GM19463 (cell line): ENCODE measurements around the gene CHSY3.

Source experiments
- ATAC-seq: cut with Tn5 transposase; IDR thresholded peaks from one replicate; pipeline ENCODE4 v1.9.1; 2021; ENCODE audit warnings: mild to moderate bottlenecking, moderate library complexity; ENCODE audit not compliant: unreplicated experiment

Gene CHSY3

GRCh38 chr5:129904102-129904666 lies at the start of gene CHSY3:
Gene CHSY3, plus strand, starts transcription at chr5:129904465.
- peak; percentile 77 for ATAC-seq

- ATAC-seq, result no peak
These were observed 47.9 kb upstream of the CHSY3 start for GRCh38 chr5:129856325-129856724.

- no peak for ATAC-seq
These were observed 47.1 kb upstream of the CHSY3 start for GRCh38 chr5:129857116-129857515.

GRCh38 chr5:129858131-129858675 lies 46.1 kb upstream of the CHSY3 start:
- ATAC-seq, result peak; percentile 40

- ATAC-seq, result no peak
These were observed 19.9 kb upstream of the CHSY3 start for GRCh38 chr5:129884322-129884721.

- no peak for ATAC-seq
These were observed 4.8 kb upstream of the CHSY3 start for GRCh38 chr5:129899454-129899853.

GRCh38 chr5:129902816-129903215 lies 1.4 kb upstream of the CHSY3 start:
- no peak for ATAC-seq

- no peak for ATAC-seq
These were observed 681 bp upstream of the CHSY3 start for GRCh38 chr5:129903466-129904101.

- peak; percentile 36 for ATAC-seq
These were observed 605 bp downstream of the CHSY3 start for GRCh38 chr5:129904667-129905472.

GRCh38 chr5:129905473-129906176 lies 1.4 kb downstream of the CHSY3 start:
- ATAC-seq, result no peak

- ATAC-seq, result no peak
These were observed 2.1 kb downstream of the CHSY3 start for GRCh38 chr5:129906177-129906887.

- ATAC-seq, result no peak
These were observed 5.0 kb downstream of the CHSY3 start for GRCh38 chr5:129909225-129909624.

- ATAC-seq, result no peak
These were observed 8.5 kb downstream of the CHSY3 start for GRCh38 chr5:129912601-129913255.

GRCh38 chr5:129915415-129915814 lies 11.2 kb downstream of the CHSY3 start:
- no peak for ATAC-seq

- no peak for ATAC-seq
These were observed 13.0 kb downstream of the CHSY3 start for GRCh38 chr5:129917224-129917623.

GRCh38 chr5:129921204-129921603 lies 16.9 kb downstream of the CHSY3 start:
- ATAC-seq, result no peak

GRCh38 chr5:129930221-129930620 lies 26.0 kb downstream of the CHSY3 start:
- ATAC-seq, result no peak

GRCh38 chr5:129935626-129936025 lies 31.4 kb downstream of the CHSY3 start:
- no peak for ATAC-seq

- no peak for ATAC-seq
These were observed 33.8 kb downstream of the CHSY3 start for GRCh38 chr5:129938077-129938476.

- ATAC-seq, result no peak
These were observed 39.7 kb downstream of the CHSY3 start for GRCh38 chr5:129943936-129944335.
